HG03460 (cell line): ENCODE measurements around the gene SLC39A9.

ENCODE experiments used
- ATAC-seq: cut with Tn5 transposase; IDR thresholded peaks from one replicate; pipeline ENCODE4 v1.9.1; 2021; ENCODE audit not compliant: unreplicated experiment

SLC39A9 gene

GRCh38 chr14:69423279-69423678, 24.8 kb downstream of the SLC39A9 start:
- no peak for ATAC-seq

- no peak for ATAC-seq
Measured at GRCh38 chr14:69424149-69424923, 25.8 kb downstream of the SLC39A9 start.

GRCh38 chr14:69427596-69427995, 29.1 kb downstream of the SLC39A9 start:
- ATAC-seq, result no peak

GRCh38 chr14:69428289-69428998, 30.0 kb downstream of the SLC39A9 start:
- no peak for ATAC-seq

- no peak for ATAC-seq
Measured at GRCh38 chr14:69429643-69430042, 31.2 kb downstream of the SLC39A9 start.

GRCh38 chr14:69430306-69430939, 31.9 kb downstream of the SLC39A9 start:
- no peak for ATAC-seq

- no peak for ATAC-seq
Measured at GRCh38 chr14:69432364-69432763, 33.9 kb downstream of the SLC39A9 start.

- ATAC-seq, result no peak
Measured at GRCh38 chr14:69439521-69440270, 41.2 kb downstream of the SLC39A9 start.

- ATAC-seq, result peak; percentile 81
Measured at GRCh38 chr14:69441948-69442347, 43.5 kb downstream of the SLC39A9 start.

GRCh38 chr14:69443296-69443805, 44.9 kb downstream of the SLC39A9 start:
- no peak for ATAC-seq

GRCh38 chr14:69449216-69449615, 50.7 kb downstream of the SLC39A9 start:
- no peak for ATAC-seq

- no peak for ATAC-seq
Measured at GRCh38 chr14:69451941-69452340, 53.4 kb downstream of the SLC39A9 start.

GRCh38 chr14:69458350-69458749, 59.9 kb downstream of the SLC39A9 start:
- no peak for ATAC-seq

- no peak for ATAC-seq
Measured at GRCh38 chr14:69459122-69459521, 60.6 kb downstream of the SLC39A9 start.

- ATAC-seq, result no peak
Measured at GRCh38 chr14:69460093-69460701, 61.7 kb downstream of the SLC39A9 start.

- no peak for ATAC-seq
Measured at GRCh38 chr14:69464379-69464778, 65.9 kb downstream of the SLC39A9 start.

- ATAC-seq, result no peak
Measured at GRCh38 chr14:69464829-69465228, 66.3 kb downstream of the SLC39A9 start.

- ATAC-seq, result no peak
Measured at GRCh38 chr14:69468949-69469348, 70.5 kb downstream of the SLC39A9 start.

GRCh38 chr14:69471436-69471835, 72.9 kb downstream of the SLC39A9 start:
- no peak for ATAC-seq

GRCh38 chr14:69471916-69472315, 73.4 kb downstream of the SLC39A9 start:
- ATAC-seq, result no peak

- no peak for ATAC-seq
Measured at GRCh38 chr14:69473260-69473659, 74.8 kb downstream of the SLC39A9 start.
